T-helper 1 cell treated with Interleukin-12 subunit alpha and Interleukin-12 subunit beta and Interleukin-4 antibody, amounts not matched to agents 30 μg/mL and 1 μg/mL, for 36 hours (primary cell): Measurements from ENCODE around the gene GRP.

Experiments used
- H3K27ac Mint-ChIP-seq: one replicate; pipeline ENCODE4 v1.8.0; 2021; ENCODE audit warnings: mild to moderate bottlenecking, mixed read lengths
- H3K27me3 Mint-ChIP-seq: one replicate; pipeline ENCODE4 v1.8.0; 2021; ENCODE audit warnings: low read depth, mixed read lengths
- H3K36me3 Mint-ChIP-seq: one replicate; pipeline ENCODE4 v1.8.0; 2021; ENCODE audit warnings: low read depth, mixed read lengths
- H3K4me1 Mint-ChIP-seq: one replicate; pipeline ENCODE4 v1.8.0; 2021; ENCODE audit warnings: low read depth, mixed read lengths
- H3K4me3 Mint-ChIP-seq: one replicate; pipeline ENCODE4 v1.8.0; 2021; ENCODE audit warnings: mild to moderate bottlenecking, moderate library complexity, mixed read lengths
- H3K9me3 Mint-ChIP-seq: one replicate; pipeline ENCODE4 v1.8.0; 2021; ENCODE audit warnings: mixed read lengths

Gene GRP

GRCh38 chr18:59279193-59279592 lies 59.2 kb downstream of the GRP start:
- Mint-ChIP-seq H3K9me3 (no peaks in the 10 kb centered on the region), H3K27ac (no peak overlapping the region), H3K27me3 (peaks cover 82% of the 10 kb centered on the region), H3K4me1 (peaks cover 2% of the 10 kb centered on the region), H3K4me3 (no peak overlapping the region), H3K36me3 (no peaks in the 10 kb centered on the region)

GRCh38 chr18:59279722-59280121 lies 59.8 kb downstream of the GRP start:
- no peaks in the 10 kb centered on the region for H3K36me3 Mint-ChIP-seq
- H3K4me1 Mint-ChIP-seq = no peaks in the 10 kb centered on the region
- H3K9me3 Mint-ChIP-seq = no peaks in the 10 kb centered on the region
- H3K27me3 Mint-ChIP-seq = peaks cover 82% of the 10 kb centered on the region
- no peak overlapping the region for H3K27ac Mint-ChIP-seq
- no peak overlapping the region for H3K4me3 Mint-ChIP-seq
